Esophagus squamous epithelium (tissue), 5 donors: ENCODE results near the gene PYGB. TPM values are rescaled to one million over a fixed set of nuclear protein-coding genes. Genes with fewer than 3 reads are reported as not detected.
A peak's percentile ranks its signal among the peaks of the same experiment; 100 is the strongest.

Source experiments
- DNase-seq: peaks from one replicate; lab custom pipeline; 2025; lab: John Stamatoyannopoulos, UW
- H3K27ac ChIP-seq, 4 donors: fragments of 200-600 bp; sonication (generic); one replicate each; pipeline ENCODE4 v1.5.1; 2016 to 2019; ENCODE audit warnings: mild to moderate bottlenecking in 1 of 4
- H3K27me3 ChIP-seq, 4 donors: fragments of 200-600 bp; sonication (generic); 1 replicate in 3 of 4; 2 replicates in 1 of 4; pipeline versions ENCODE4 v1.5.1 to v1.6.0; 2017 to 2021; ENCODE audit warnings: antibody characterized with exemption in 1 of 4
- H3K36me3 ChIP-seq, 3 donors: fragments of 200-600 bp; sonication (generic); one replicate each; pipeline ENCODE4 v1.5.1; 2016 to 2019
- H3K4me1 ChIP-seq, 3 donors: fragments of 200-600 bp; sonication (generic); one replicate each; pipeline ENCODE4 v1.5.1; 2017 to 2019
- H3K4me3 ChIP-seq, 4 donors: fragments of 200-600 bp; sonication (generic); 1 replicate in 3 of 4; 2 replicates in 1 of 4; pipeline ENCODE4 v1.5.1; 2016 to 2019; ENCODE audit warnings: mild to moderate bottlenecking in 2 of 4, moderate library complexity in 1 of 4
- H3K9me3 ChIP-seq, 3 donors: fragments of 200-600 bp; sonication (generic); one replicate each; pipeline ENCODE4 v1.5.1; 2016 to 2019
- POLR2A ChIP-seq, 4 donors: fragments of 450-650 bp; IDR thresholded peaks; one replicate each; pipeline ENCODE4 v1.6.1; 2017; ENCODE audit warnings: antibody characterized with exemption in 4 of 4, mild to moderate bottlenecking in 4 of 4, moderate library complexity in 3 of 4
- WGBS, 2 donors: methylation state at CpG; one replicate each; pipeline ENCODE4 v1.1.5; 2018; 5-methylcytosine and 5-hydroxymethylcytosine counted together
- intact Hi-C: fragments of 100-400 bp; cut with DNase I; formaldehyde crosslinking; loops from one replicate; pipeline ENCODE4 v1.15.0; 2022
- total RNA-seq, 4 donors: library from RNA; depleted of rRNA; stranded (reverse); fragments of >200 nt; gene quantifications; one replicate each; pipeline ENCODE4 v1.1.0, GENCODE V29; 2016
- TF ChIP-seq, protein P1 (sequence below), 6 experiments: fragments of 450-650 bp in 4 of 6; fragments of 200-600 bp in 2 of 6; sonication (generic) in 2 of 6; IDR thresholded peaks; one replicate each; pipeline ENCODE4 v1.5.1; 2016 to 2019; ENCODE audit warnings: antibody characterized with exemption in 6 of 6, mild to moderate bottlenecking in 4 of 6, moderate library complexity in 4 of 6
- donor health status: DM: yes; HTN: yes; CAD: no.

PYGB gene
- total RNA-seq, 4 donors from 2014 or later: 70.8 to 127 (median 95.6) TPM

DNA sequence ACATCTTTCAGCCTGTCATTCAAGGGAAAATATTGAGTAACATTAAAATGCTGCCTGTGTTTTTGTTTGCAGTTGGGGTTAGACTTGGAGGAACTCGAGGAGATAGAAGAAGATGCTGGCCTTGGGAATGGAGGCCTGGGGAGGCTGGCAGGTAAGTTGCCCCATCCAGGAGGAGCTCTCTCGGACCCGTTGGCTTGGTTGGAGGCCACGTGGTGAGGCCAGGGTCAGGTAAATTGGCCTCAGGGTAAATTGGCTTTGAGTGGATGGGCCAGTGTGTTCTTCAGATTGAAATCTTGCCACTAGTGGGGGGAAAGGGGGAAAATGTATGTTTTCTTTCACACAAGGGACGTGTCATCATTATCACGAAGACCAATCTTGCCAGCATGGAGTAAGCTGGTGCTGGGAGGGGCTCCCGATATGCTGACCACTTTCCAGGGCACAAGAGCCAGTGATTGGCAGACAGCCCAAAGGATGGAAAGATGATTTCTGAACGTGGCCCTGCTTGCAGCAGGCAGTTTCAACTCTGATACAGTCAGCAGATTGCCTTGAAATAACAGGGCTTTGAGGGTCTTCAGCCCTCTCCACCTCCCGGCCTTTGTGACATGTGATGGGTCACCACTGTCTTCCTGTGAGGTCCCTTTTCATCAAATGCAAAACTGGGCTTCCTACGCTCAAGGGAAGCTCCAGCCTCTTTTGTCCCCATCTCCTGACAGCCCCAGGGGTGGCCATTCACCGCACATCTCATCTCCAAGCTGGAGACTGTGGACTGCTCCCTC, 21.4 kb downstream of the PYGB start:
- peaks cover 20 to 54% (median 27%) of the 10 kb centered on the region in 3 donors for H3K36me3 ChIP-seq
- H3K4me3 ChIP-seq: no peak overlapping the region
- H3K27ac ChIP-seq: peak overlapping the region in 2 of 4 donors; percentile 23 to 30
- no peaks in the 10 kb centered on the region for H3K9me3 ChIP-seq
- DNase-seq: no peak
- peaks cover 0 to 30% (median 12%) of the 10 kb centered on the region in 3 donors for H3K4me1 ChIP-seq
- intact Hi-C loops: no loop called here
- no peak for TF ChIP-seq POLR2A (IDR thresholded peaks at IDR 0.05)
- TF ChIP-seq, protein P1, sequence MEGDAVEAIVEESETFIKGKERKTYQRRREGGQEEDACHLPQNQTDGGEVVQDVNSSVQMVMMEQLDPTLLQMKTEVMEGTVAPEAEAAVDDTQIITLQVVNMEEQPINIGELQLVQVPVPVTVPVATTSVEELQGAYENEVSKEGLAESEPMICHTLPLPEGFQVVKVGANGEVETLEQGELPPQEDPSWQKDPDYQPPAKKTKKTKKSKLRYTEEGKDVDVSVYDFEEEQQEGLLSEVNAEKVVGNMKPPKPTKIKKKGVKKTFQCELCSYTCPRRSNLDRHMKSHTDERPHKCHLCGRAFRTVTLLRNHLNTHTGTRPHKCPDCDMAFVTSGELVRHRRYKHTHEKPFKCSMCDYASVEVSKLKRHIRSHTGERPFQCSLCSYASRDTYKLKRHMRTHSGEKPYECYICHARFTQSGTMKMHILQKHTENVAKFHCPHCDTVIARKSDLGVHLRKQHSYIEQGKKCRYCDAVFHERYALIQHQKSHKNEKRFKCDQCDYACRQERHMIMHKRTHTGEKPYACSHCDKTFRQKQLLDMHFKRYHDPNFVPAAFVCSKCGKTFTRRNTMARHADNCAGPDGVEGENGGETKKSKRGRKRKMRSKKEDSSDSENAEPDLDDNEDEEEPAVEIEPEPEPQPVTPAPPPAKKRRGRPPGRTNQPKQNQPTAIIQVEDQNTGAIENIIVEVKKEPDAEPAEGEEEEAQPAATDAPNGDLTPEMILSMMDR (IDR thresholded peaks at IDR 0.05): no peak
- H3K27me3 ChIP-seq: no peaks in the 10 kb centered on the region
- 77 to 80% methylated on average over 10 to 11 of the region's 11 CpGs for WGBS, 2 donors

DNA sequence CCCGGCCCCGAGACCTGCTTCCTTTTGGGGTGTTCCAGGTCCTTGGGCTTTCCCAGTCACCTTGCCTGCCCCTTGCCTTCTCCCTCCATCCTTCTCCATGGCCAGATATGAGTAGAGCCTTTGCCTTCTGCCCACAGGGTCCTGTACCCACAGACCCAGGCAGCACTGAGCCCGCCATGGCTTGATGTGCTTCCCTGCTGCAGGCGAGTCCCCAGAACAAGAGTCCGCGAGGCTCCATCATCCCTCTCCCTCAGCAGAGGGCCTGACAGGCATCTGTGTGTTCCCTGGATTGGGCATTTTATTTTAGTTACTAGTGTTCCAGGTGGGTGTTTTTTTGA, 21.9 kb downstream of the PYGB start:
- no peak for TF ChIP-seq POLR2A (IDR thresholded peaks at IDR 0.05)
- TF ChIP-seq, protein P1 (IDR thresholded peaks at IDR 0.05): no peak
- WGBS, 2 donors: 95 to 100% methylated on average over 6 of the region's 6 CpGs
- Histone ChIP-seq H3K27ac (no peak overlapping the region), H3K27me3 (no peaks in the 10 kb centered on the region), H3K4me1 (peaks cover 0 to 35% (median 12%) of the 10 kb centered on the region in 3 donors), H3K4me3 (no peak overlapping the region), H3K36me3 (peaks cover 26 to 60% (median 28%) of the 10 kb centered on the region in 3 donors), H3K9me3 (no peaks in the 10 kb centered on the region)
- intact Hi-C loops: no loop called here
- DNase-seq: no peak

GRCh38 chr20:25270829-25271251, 23.0 kb downstream of the PYGB start:
- peak overlapping the region in 3 of 4 donors; percentile 26 to 72 (median 43) for H3K27ac ChIP-seq
- no peak for TF ChIP-seq POLR2A (IDR thresholded peaks at IDR 0.05)
- TF ChIP-seq, protein P1 (IDR thresholded peaks at IDR 0.05): no peak

GRCh38 chr20:25271486-25272222, 23.8 kb downstream of the PYGB start:
- Histone ChIP-seq H3K4me1 (peaks cover 0 to 37% (median 12%) of the 10 kb centered on the region in 3 donors), H3K27ac (peak overlapping the region in 3 of 4 donors; percentile 26 to 72 (median 43)), H3K27me3 (no peaks in the 10 kb centered on the region), H3K4me3 (no peak overlapping the region), H3K9me3 (no peaks in the 10 kb centered on the region), H3K36me3 (peaks cover 30 to 78% (median 37%) of the 10 kb centered on the region in 3 donors)
- TF ChIP-seq, protein P1 (IDR thresholded peaks at IDR 0.05): no peak
- 83 to 84% methylated on average over 5 to 9 of the region's 13 CpGs for WGBS, 2 donors
- intact Hi-C loops: no loop called here
- no peak for DNase-seq

More at GRCh38 chr20:25270829-25271251, 23.0 kb downstream of the PYGB start:
- WGBS, 2 donors: 74 to 78% methylated on average over 9 of the region's 12 CpGs
- Histone ChIP-seq H3K9me3 (no peaks in the 10 kb centered on the region), H3K4me3 (no peak overlapping the region), H3K36me3 (peaks cover 28 to 70% (median 33%) of the 10 kb centered on the region in 3 donors), H3K27me3 (no peaks in the 10 kb centered on the region), H3K4me1 (peaks cover 0 to 37% (median 12%) of the 10 kb centered on the region in 3 donors)
- intact Hi-C loops: no loop called here
- no peak for DNase-seq
